K562 (cell line): ENCODE measurements around the gene LRP10. TPM values are rescaled to one million over a fixed set of nuclear protein-coding genes. Genes with fewer than 3 reads are reported as not detected.
A peak's percentile ranks its signal among the peaks of the same experiment; 100 is the strongest.

Experiments
- BDP1 ChIP-seq: IDR thresholded peaks from 3 replicates; pipeline ENCODE4 v1.6.1; 2011; ENCODE audit not compliant: insufficient read length, insufficient read depth
- HEY1 ChIP-seq: fragments of 250-450 bp; sonication (Bioruptor Pico); IDR thresholded peaks from 2 replicates; pipeline ENCODE4 v1.5.0; 2020; ENCODE audit warnings: mild to moderate bottlenecking, moderate library complexity, borderline replicate concordance
- HNRNPLL ChIP-seq: fragments of 200-400 bp; formaldehyde crosslinking; IDR thresholded peaks from 2 replicates; pipeline ENCODE4 v1.6.1; 2017; ENCODE audit warnings: low read length, low read depth, mild to moderate bottlenecking; ENCODE audit not compliant: poor library complexity, severe bottlenecking
- KLF1 ChIP-seq: fragments of 450-650 bp; IDR thresholded peaks from 2 replicates; pipeline ENCODE4 v1.6.1; 2016; ENCODE audit warnings: missing genetic modification characterization, missing compliant biosample characterization
- MAFF ChIP-seq: IDR thresholded peaks from 2 replicates; pipeline ENCODE4 v1.6.1; 2012; ENCODE audit warnings: low read length, improper control_type of control experiment
- MCM7 ChIP-seq, 2 experiments: fragments of 450-650 bp; IDR thresholded peaks; 2 replicates each; pipeline ENCODE4 v1.6.1; 2016 to 2018
- NFYB ChIP-seq: IDR thresholded peaks from 2 replicates; pipeline ENCODE4 v1.6.1; 2011; ENCODE audit warnings: mild to moderate bottlenecking, moderate library complexity; ENCODE audit not compliant: insufficient read length; ENCODE audit errors: extremely low read depth
- TBL1XR1 ChIP-seq, 2 experiments: IDR thresholded peaks; 2 replicates each; pipeline ENCODE4 v1.6.1; 2012; ENCODE audit warnings: improper control_type of control experiment in 2 of 2, low read length in 2 of 2, mild to moderate bottlenecking in 1 of 2
- ZNF24 ChIP-seq: fragments of 450-650 bp; IDR thresholded peaks from 2 replicates; pipeline ENCODE4 v1.6.1; 2016
- ZSCAN29 ChIP-seq: fragments of 450-650 bp; IDR thresholded peaks from 2 replicates; pipeline ENCODE4 v1.6.1; 2017
- polyA plus RNA-seq, 8 experiments: library from polyadenylated mRNA; depleted of rRNA in 4 of 8; stranded (reverse) in 5 of 8; unstranded in 3 of 8; fragments of >200 nt; fragmentation: Nextera tagmentation in 2 of 8; fragmentation: Illumina TruSeq in 1 of 8; extraction: Ambion mirVana in 2 of 8; extraction: Trizol in 1 of 8; gene quantifications; 2 replicates each; pipeline versions ENCODE4 v1.2.1 to v1.2.3, GENCODE V29; 2011 to 2014; ENCODE audit warnings: inconsistent platforms in 1 of 8, missing spikeins in 1 of 8
- total RNA-seq, 7 experiments: library from RNA; depleted of rRNA in 6 of 7; stranded (reverse); fragments of >200 nt in 6 of 7; fragmentation: Illumina TruSeq in 2 of 7; extraction: Trizol in 2 of 7; gene quantifications; 2 replicates each; pipeline versions ENCODE4 v1.2.1 to v1.2.3, GENCODE V29; 2011 to 2021; ENCODE audit warnings: low replicate concordance in 1 of 7
- TF ChIP-seq, protein P1 (sequence below), 2 experiments: IDR thresholded peaks in 1 of 2; conservative IDR thresholded peaks in 1 of 2; 2 replicates each; pipeline ENCODE4 v1.6.1; 2016; ENCODE audit warnings: low read depth in 2 of 2, mild to moderate bottlenecking in 1 of 2, missing compliant biosample characterization in 1 of 2, missing genetic modification characterization in 1 of 2, moderate library complexity in 1 of 2
- TF ChIP-seq, protein P2 (sequence below): fragments of 250-450 bp; sonication (Bioruptor Pico); IDR thresholded peaks from 2 replicates; pipeline ENCODE4 v1.6.1; 2021; ENCODE audit warnings: mild to moderate bottlenecking
- TF ChIP-seq, protein P3 (sequence below): sonication (generic); formaldehyde crosslinking; IDR thresholded peaks from 2 replicates; pipeline ENCODE4 v1.8.0; 2022; ENCODE audit warnings: missing genetic modification reagents, mild to moderate bottlenecking, borderline replicate concordance
- TF ChIP-seq, protein P4 (sequence below): IDR thresholded peaks from 2 replicates; pipeline ENCODE4 v1.6.1; 2011; ENCODE audit warnings: borderline replicate concordance, low read depth, mild to moderate bottlenecking, moderate library complexity, low read length; ENCODE audit not compliant: insufficient read depth, poor library complexity, severe bottlenecking
- TF ChIP-seq, protein P5 (sequence below): fragments of 450-650 bp; IDR thresholded peaks from 2 replicates; pipeline ENCODE4 v1.7.1; 2018; ENCODE audit warnings: mild to moderate bottlenecking, low read depth; ENCODE audit not compliant: partially characterized antibody

Gene LRP10
- total and polyA plus RNA-seq, 9 of the 15 experiments (the other 6 are each of a cell fraction or from before 2014, with no cell fraction given), result 1.3 to 45.5 (median 10.9) TPM

DNA sequence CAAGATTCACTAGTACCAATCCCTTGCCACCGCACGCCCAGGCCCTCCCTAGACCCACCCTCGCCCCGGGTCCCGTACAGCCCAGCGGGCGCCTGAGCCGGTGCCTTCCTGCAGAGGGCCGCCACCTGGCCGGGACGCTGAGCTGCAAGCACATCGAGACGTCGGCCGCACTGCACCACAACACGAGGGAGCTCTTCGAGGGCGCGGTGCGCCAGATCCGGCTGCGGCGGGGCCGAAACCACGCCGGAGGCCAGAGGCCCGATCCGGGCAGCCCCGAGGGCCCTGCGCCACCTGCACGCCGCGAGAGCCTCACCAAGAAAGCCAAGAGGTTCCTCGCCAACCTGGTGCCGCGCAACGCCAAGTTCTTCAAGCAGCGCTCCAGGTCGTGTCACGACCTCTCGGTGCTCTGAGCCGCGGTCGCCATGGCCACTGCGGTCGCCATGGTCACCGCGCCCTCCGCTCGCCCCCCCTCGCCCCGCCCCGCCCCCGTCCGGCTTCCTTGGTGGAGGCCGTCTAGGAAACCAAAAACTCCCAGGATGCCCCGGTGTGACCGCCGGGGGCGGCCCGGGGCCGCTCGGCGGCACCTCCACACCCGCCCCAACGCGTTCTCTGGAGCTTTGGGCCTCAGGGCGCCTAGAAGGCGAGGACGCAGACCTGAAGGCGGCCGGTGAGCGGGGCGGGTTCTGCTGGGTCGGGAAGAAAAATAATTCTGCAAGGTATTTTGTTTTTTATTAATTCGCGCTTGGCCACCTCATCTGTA lies 15.1 kb downstream of the LRP10 start (continued):
- TF ChIP-seq, protein P1, sequence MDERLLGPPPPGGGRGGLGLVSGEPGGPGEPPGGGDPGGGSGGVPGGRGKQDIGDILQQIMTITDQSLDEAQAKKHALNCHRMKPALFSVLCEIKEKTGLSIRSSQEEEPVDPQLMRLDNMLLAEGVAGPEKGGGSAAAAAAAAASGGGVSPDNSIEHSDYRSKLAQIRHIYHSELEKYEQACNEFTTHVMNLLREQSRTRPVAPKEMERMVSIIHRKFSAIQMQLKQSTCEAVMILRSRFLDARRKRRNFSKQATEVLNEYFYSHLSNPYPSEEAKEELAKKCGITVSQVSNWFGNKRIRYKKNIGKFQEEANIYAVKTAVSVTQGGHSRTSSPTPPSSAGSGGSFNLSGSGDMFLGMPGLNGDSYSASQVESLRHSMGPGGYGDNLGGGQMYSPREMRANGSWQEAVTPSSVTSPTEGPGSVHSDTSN (CRISPR knock-in tag; IDR thresholded peaks at IDR 0.05; ENCODE audit: low read depth), result no peak
- TF ChIP-seq, protein P1 (tag; conservative IDR thresholded peaks at IDR 0.05; ENCODE audit: low read depth), result no peak
- no peak for TF ChIP-seq ZNF24
- TF ChIP-seq MCM7 (IDR thresholded peaks at IDR 0.05), result no peak
- no peak for TF ChIP-seq BDP1
- TF ChIP-seq NFYB, result no peak
- no peak for TF ChIP-seq HEY1 (CRISPR knock-in tag)
- no peak for TF ChIP-seq KLF1
- TF ChIP-seq, protein P2, sequence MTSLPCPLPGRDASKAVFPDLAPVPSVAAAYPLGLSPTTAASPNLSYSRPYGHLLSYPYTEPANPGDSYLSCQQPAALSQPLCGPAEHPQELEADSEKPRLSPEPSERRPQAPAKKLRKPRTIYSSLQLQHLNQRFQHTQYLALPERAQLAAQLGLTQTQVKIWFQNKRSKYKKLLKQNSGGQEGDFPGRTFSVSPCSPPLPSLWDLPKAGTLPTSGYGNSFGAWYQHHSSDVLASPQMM (CRISPR knock-in tag), result no peak
- TF ChIP-seq, protein P3, sequence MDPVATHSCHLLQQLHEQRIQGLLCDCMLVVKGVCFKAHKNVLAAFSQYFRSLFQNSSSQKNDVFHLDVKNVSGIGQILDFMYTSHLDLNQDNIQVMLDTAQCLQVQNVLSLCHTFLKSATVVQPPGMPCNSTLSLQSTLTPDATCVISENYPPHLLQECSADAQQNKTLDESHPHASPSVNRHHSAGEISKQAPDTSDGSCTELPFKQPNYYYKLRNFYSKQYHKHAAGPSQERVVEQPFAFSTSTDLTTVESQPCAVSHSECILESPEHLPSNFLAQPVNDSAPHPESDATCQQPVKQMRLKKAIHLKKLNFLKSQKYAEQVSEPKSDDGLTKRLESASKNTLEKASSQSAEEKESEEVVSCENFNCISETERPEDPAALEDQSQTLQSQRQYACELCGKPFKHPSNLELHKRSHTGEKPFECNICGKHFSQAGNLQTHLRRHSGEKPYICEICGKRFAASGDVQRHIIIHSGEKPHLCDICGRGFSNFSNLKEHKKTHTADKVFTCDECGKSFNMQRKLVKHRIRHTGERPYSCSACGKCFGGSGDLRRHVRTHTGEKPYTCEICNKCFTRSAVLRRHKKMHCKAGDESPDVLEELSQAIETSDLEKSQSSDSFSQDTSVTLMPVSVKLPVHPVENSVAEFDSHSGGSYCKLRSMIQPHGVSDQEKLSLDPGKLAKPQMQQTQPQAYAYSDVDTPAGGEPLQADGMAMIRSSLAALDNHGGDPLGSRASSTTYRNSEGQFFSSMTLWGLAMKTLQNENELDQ, result 0 out of 2 replicates have a peak, but pooled peaks have one; percentile 54
- TF ChIP-seq, protein P4, sequence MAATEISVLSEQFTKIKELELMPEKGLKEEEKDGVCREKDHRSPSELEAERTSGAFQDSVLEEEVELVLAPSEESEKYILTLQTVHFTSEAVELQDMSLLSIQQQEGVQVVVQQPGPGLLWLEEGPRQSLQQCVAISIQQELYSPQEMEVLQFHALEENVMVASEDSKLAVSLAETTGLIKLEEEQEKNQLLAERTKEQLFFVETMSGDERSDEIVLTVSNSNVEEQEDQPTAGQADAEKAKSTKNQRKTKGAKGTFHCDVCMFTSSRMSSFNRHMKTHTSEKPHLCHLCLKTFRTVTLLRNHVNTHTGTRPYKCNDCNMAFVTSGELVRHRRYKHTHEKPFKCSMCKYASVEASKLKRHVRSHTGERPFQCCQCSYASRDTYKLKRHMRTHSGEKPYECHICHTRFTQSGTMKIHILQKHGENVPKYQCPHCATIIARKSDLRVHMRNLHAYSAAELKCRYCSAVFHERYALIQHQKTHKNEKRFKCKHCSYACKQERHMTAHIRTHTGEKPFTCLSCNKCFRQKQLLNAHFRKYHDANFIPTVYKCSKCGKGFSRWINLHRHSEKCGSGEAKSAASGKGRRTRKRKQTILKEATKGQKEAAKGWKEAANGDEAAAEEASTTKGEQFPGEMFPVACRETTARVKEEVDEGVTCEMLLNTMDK, result peak; percentile 42
- TF ChIP-seq MAFF, result no peak
- no peak for TF ChIP-seq ZSCAN29
- TF ChIP-seq TBL1XR1 (IDR thresholded peaks at IDR 0.05; ENCODE audit: low read length in 2 of 2), result no peak
- TF ChIP-seq, protein P5, sequence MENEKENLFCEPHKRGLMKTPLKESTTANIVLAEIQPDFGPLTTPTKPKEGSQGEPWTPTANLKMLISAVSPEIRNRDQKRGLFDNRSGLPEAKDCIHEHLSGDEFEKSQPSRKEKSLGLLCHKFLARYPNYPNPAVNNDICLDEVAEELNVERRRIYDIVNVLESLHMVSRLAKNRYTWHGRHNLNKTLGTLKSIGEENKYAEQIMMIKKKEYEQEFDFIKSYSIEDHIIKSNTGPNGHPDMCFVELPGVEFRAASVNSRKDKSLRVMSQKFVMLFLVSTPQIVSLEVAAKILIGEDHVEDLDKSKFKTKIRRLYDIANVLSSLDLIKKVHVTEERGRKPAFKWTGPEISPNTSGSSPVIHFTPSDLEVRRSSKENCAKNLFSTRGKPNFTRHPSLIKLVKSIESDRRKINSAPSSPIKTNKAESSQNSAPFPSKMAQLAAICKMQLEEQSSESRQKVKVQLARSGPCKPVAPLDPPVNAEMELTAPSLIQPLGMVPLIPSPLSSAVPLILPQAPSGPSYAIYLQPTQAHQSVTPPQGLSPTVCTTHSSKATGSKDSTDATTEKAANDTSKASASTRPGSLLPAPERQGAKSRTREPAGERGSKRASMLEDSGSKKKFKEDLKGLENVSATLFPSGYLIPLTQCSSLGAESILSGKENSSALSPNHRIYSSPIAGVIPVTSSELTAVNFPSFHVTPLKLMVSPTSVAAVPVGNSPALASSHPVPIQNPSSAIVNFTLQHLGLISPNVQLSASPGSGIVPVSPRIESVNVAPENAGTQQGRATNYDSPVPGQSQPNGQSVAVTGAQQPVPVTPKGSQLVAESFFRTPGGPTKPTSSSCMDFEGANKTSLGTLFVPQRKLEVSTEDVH, result no peak
- TF ChIP-seq HNRNPLL, result peak; percentile 67
